AML-193 (cell line): ENCODE data around the gene SERPINB8.

Experiments used
- DNase-seq, 2 experiments: peaks; one replicate each; lab custom pipeline; 2025; lab: John Stamatoyannopoulos, UW

SERPINB8 gene

GRCh38 chr18:63965716-63966330, 4.1 kb upstream of the SERPINB8 start:
- no peak for DNase-seq

- no peak for DNase-seq
Measured at GRCh38 chr18:63970809-63971205, 926 bp downstream of the SERPINB8 start.

GRCh38 chr18:63971320-63972001, 1.6 kb downstream of the SERPINB8 start:
- no peak for DNase-seq

- DNase-seq = no peak
Measured at GRCh38 chr18:63972002-63972376, 2.1 kb downstream of the SERPINB8 start.

GRCh38 chr18:63974991-63975390, 5.1 kb downstream of the SERPINB8 start:
- peak; percentile 61 to 69 for DNase-seq

- DNase-seq = peak; percentile 32 to 56
Measured at GRCh38 chr18:63975628-63976027, 5.7 kb downstream of the SERPINB8 start.

- no peak for DNase-seq
Measured at GRCh38 chr18:63977040-63977439, 7.2 kb downstream of the SERPINB8 start.

- DNase-seq = peak; percentile 70 to 75
Measured at GRCh38 chr18:63979409-63979920, 9.6 kb downstream of the SERPINB8 start.

GRCh38 chr18:63980027-63980426, 10.1 kb downstream of the SERPINB8 start:
- no peak for DNase-seq

GRCh38 chr18:63980896-63981460, 11.1 kb downstream of the SERPINB8 start:
- DNase-seq = peak; percentile 88 to 94

GRCh38 chr18:63981719-63982118, 11.8 kb downstream of the SERPINB8 start:
- DNase-seq = no peak

GRCh38 chr18:63982361-63982760, 12.5 kb downstream of the SERPINB8 start:
- peak in 1 of 2 experiments; percentile 28 for DNase-seq

GRCh38 chr18:63986885-63987284, 17.0 kb downstream of the SERPINB8 start:
- DNase-seq = no peak

GRCh38 chr18:63987743-63988142, 17.9 kb downstream of the SERPINB8 start:
- DNase-seq = peak; percentile 64 to 73

GRCh38 chr18:63992751-63993150, 22.9 kb downstream of the SERPINB8 start:
- no peak for DNase-seq

GRCh38 chr18:63994783-63995399, 25.0 kb downstream of the SERPINB8 start:
- DNase-seq = peak; percentile 39 to 61

GRCh38 chr18:63997041-63997440, 27.2 kb downstream of the SERPINB8 start:
- no peak for DNase-seq

GRCh38 chr18:63997606-63998005, 27.7 kb downstream of the SERPINB8 start:
- no peak for DNase-seq

GRCh38 chr18:63999871-64000270, 30.0 kb downstream of the SERPINB8 start:
- no peak for DNase-seq

- DNase-seq = no peak
Measured at GRCh38 chr18:64002581-64002980, 32.7 kb downstream of the SERPINB8 start.

GRCh38 chr18:64009305-64009704, 39.4 kb downstream of the SERPINB8 start:
- no peak for DNase-seq

GRCh38 chr18:64011513-64011912, 41.6 kb downstream of the SERPINB8 start:
- no peak for DNase-seq

GRCh38 chr18:64017870-64018269, 48.0 kb downstream of the SERPINB8 start:
- DNase-seq = peak; percentile 7 to 48
